WTC11 (cell line): ENCODE results near the gene SYNE4.

Source experiments
- AFF4 ChIP-seq: sonication (generic); formaldehyde crosslinking; IDR thresholded peaks from 2 replicates; pipeline ENCODE4 v1.8.1; 2023; ENCODE audit warnings: mild to moderate bottlenecking, missing genetic modification reagents, borderline replicate concordance
- AR ChIP-seq: fragments of 250-450 bp; sonication (Bioruptor Pico); IDR thresholded peaks from 2 replicates; pipeline ENCODE4 v1.9.0; 2021; ENCODE audit warnings: mild to moderate bottlenecking
- CTCF ChIP-seq: fragments of 200-600 bp; IDR thresholded peaks from 2 replicates; pipeline ENCODE4 v1.8.0; 2022; ENCODE audit warnings: antibody characterized with exemption
- E2F5 ChIP-seq: sonication (generic); formaldehyde crosslinking; IDR thresholded peaks from 2 replicates; pipeline ENCODE4 v1.8.1; 2022; ENCODE audit warnings: mild to moderate bottlenecking, moderate library complexity, missing genetic modification reagents
- SP1 ChIP-seq: sonication (generic); formaldehyde crosslinking; conservative IDR thresholded peaks from 2 replicates; pipeline ENCODE4 v1.8.1; 2022; ENCODE audit warnings: missing genetic modification reagents
- USF2 ChIP-seq: sonication (generic); formaldehyde crosslinking; IDR thresholded peaks from 2 replicates; pipeline ENCODE4 v1.8.1; 2023; ENCODE audit warnings: mild to moderate bottlenecking, missing genetic modification reagents, moderate library complexity
- ZBTB43 ChIP-seq: sonication (generic); formaldehyde crosslinking; IDR thresholded peaks from 2 replicates; pipeline ENCODE4 v1.8.1; 2023; ENCODE audit warnings: mild to moderate bottlenecking, missing genetic modification reagents
- ZNF121 ChIP-seq: sonication (generic); formaldehyde crosslinking; IDR thresholded peaks from 2 replicates; pipeline ENCODE4 v1.8.0; 2023; ENCODE audit warnings: missing genetic modification reagents
- ZNF396 ChIP-seq: fragments of 250-450 bp; sonication (Bioruptor Pico); IDR thresholded peaks from 2 replicates; pipeline ENCODE4 v1.8.0; 2021; ENCODE audit warnings: mild to moderate bottlenecking, moderate library complexity, borderline replicate concordance

- TF ChIP-seq CTCF (no peak), E2F5 (CRISPR knock-in tag) (no peak), ZNF121 (no peak), SP1 (CRISPR knock-in tag) (no peak), AR (no peak), ZNF396 (CRISPR knock-in tag) (no peak), USF2 (CRISPR knock-in tag) (no peak), AFF4 (no peak), ZBTB43 (CRISPR knock-in tag) (no peak)
Measured at GRCh38 chr19:36041831-36042230, 33.2 kb upstream of the SYNE4 start.
